PFSK-1 (cell line): Measurements from ENCODE around the gene PMM1.

Experiments used
- FOXP2 ChIP-seq: optimal IDR thresholded peaks from 2 replicates; pipeline ENCODE3; 2011; ENCODE audit warnings: borderline replicate concordance, control low read depth, inconsistent platforms; ENCODE audit not compliant: insufficient read depth; ENCODE audit errors: extremely low read length, extremely low read depth
- POLR2AphosphoS5 ChIP-seq: IDR thresholded peaks from 2 replicates; pipeline ENCODE4 v1.6.1; 2012; ENCODE audit warnings: low read depth, mild to moderate bottlenecking, control low read depth, low read length, moderate library complexity
- REST ChIP-seq, 2 experiments: IDR thresholded peaks; 2 replicates each; pipeline versions ENCODE4 v1.6.1 to v1.8.0; 2011 to 2012; ENCODE audit warnings: low read depth in 2 of 2, low read length in 2 of 2, control low read depth in 1 of 2, inconsistent platforms in 1 of 2, mild to moderate bottlenecking in 1 of 2, moderate library complexity in 1 of 2; ENCODE audit not compliant: insufficient read depth in 1 of 2
- SIN3A ChIP-seq: IDR thresholded peaks from 2 replicates; pipeline ENCODE4 v1.6.1; 2012; ENCODE audit warnings: mild to moderate bottlenecking, low read length, moderate library complexity, borderline replicate concordance; ENCODE audit not compliant: insufficient read depth
- TAF1 ChIP-seq: IDR thresholded peaks from 2 replicates; pipeline ENCODE4 v1.6.1; 2012; ENCODE audit warnings: low read length, control low read depth, borderline replicate concordance; ENCODE audit not compliant: insufficient read depth

Gene PMM1

GRCh38 chr22:41625577-41625976 lies 35.9 kb upstream of the PMM1 start:
- no peak for TF ChIP-seq POLR2AphosphoS5
- no peak for TF ChIP-seq SIN3A
- TF ChIP-seq TAF1: no peak
- no peak for TF ChIP-seq FOXP2
- TF ChIP-seq REST (IDR thresholded peaks at IDR 0.05; ENCODE audit: insufficient read depth in 1 of 2, low read depth in 2 of 2, low read length in 2 of 2): no peak

- TF ChIP-seq FOXP2: no peak
- TF ChIP-seq TAF1: no peak
- no peak for TF ChIP-seq SIN3A
- TF ChIP-seq POLR2AphosphoS5: no peak
- TF ChIP-seq REST (IDR thresholded peaks at IDR 0.05; ENCODE audit: insufficient read depth in 1 of 2, low read depth in 2 of 2, low read length in 2 of 2): no peak
Measured at GRCh38 chr22:41621911-41622179, 32.2 kb upstream of the PMM1 start.

GRCh38 chr22:41621099-41621910 lies 31.7 kb upstream of the PMM1 start, which contains the start of gene XRCC6:
Gene XRCC6 (plus strand): TSS chr22:41621295. CDS start chr22:41622005, 710 bp downstream.
- peak; percentile 29 for TF ChIP-seq FOXP2
- TF ChIP-seq POLR2AphosphoS5: peak; percentile 93
- peak; percentile 20 to 24; a peak in 1 of 4 replicates for TF ChIP-seq REST (IDR thresholded peaks at IDR 0.05; ENCODE audit: insufficient read depth in 1 of 2, low read depth in 2 of 2, low read length in 2 of 2)
- TF ChIP-seq TAF1: 0 out of 2 replicates have a peak, but pooled peaks have one; percentile 82
- peak; percentile 21; the same call in 1 of the 2 replicates for TF ChIP-seq SIN3A

GRCh38 chr22:41620589-41621098 lies 31.0 kb upstream of the PMM1 start, which contains the start of gene DESI1:
Gene DESI1 (minus strand): TSS chr22:41621043. CDS start chr22:41620839, 204 bp downstream.
- TF ChIP-seq TAF1 (peak; percentile 89; the same call in 1 of the 2 replicates), POLR2AphosphoS5 (peak; percentile 86), SIN3A (peak; percentile 41; the same call in 1 of the 2 replicates), FOXP2 (peak; percentile 8), REST (IDR thresholded peaks at IDR 0.05; ENCODE audit: insufficient read depth in 1 of 2, low read depth in 2 of 2, low read length in 2 of 2) (no peak)
